PC-9 (cell line): Measurements from ENCODE around the gene CCDC33. TPM values are rescaled to one million over a fixed set of nuclear protein-coding genes. Genes with fewer than 3 reads are reported as not detected.
A peak's percentile ranks its signal among the peaks of the same experiment; 100 is the strongest.

Experiments
- BruUV-seq: library from RNA; stranded (reverse); fragments of 400-500 nt; replicated peaks from 2 replicates; lab custom pipeline; 2021; lab: Mats Ljungman, UMichigan
- CTCF ChIA-PET: fragments of 300-600 bp; sonication (Branson Sonifier 250); formaldehyde crosslinking; loops from one replicate; lab custom pipeline; 2022; ENCODE audit warnings: antibody characterized with exemption; lab: Charles Lee
- POLR2A ChIA-PET: fragments of 300-600 bp; sonication (Branson Sonifier 250); formaldehyde crosslinking; loops from one replicate; lab custom pipeline; 2022; ENCODE audit warnings: antibody characterized with exemption; ENCODE audit not compliant: unreplicated experiment; lab: Charles Lee
- DNase-seq, 2 experiments: peaks; one replicate each; pipeline versions ENCODE4 v3.0.0 to v3.0.0-alpha.2; 2015 to 2022; ENCODE audit warnings: mixed read lengths in 1 of 2
- H2AFZ ChIP-seq: fragments of 200-600 bp; sonication (generic); 2 replicates; pipeline ENCODE4 v1.8.1; 2017; ENCODE audit warnings: antibody characterized with exemption
- H3F3A ChIP-seq: fragments of 200-600 bp; sonication (generic); 2 replicates; pipeline ENCODE4 v1.8.1; 2017; ENCODE audit warnings: antibody characterized with exemption, mild to moderate bottlenecking, low read depth; ENCODE audit not compliant: insufficient read depth
- H3K27ac ChIP-seq: fragments of 200-600 bp; sonication (generic); 2 replicates; pipeline ENCODE4 v1.6.1; 2016; ENCODE audit warnings: mixed run types
- H3K27me3 ChIP-seq: fragments of 200-600 bp; sonication (generic); 2 replicates; pipeline ENCODE4 v1.6.1; 2016; ENCODE audit warnings: low read depth, mixed run types; ENCODE audit not compliant: insufficient read depth
- H3K36me3 ChIP-seq: fragments of 200-600 bp; sonication (generic); 2 replicates; pipeline ENCODE4 v1.6.1; 2016; ENCODE audit warnings: low read depth, mixed run types
- H3K4me1 ChIP-seq: fragments of 200-600 bp; sonication (generic); replicated peaks from 2 replicates; pipeline ENCODE4 v1.6.1; 2016; ENCODE audit warnings: mixed run types; ENCODE audit not compliant: insufficient read depth
- H3K4me2 ChIP-seq: fragments of 200-600 bp; sonication (generic); 2 replicates; pipeline ENCODE4 v1.6.1; 2017; ENCODE audit warnings: mixed run types
- H3K4me3 ChIP-seq: fragments of 200-600 bp; sonication (generic); 2 replicates; pipeline ENCODE4 v1.6.1; 2016; ENCODE audit warnings: mixed run types
- H3K79me2 ChIP-seq: fragments of 200-600 bp; sonication (generic); 2 replicates; pipeline ENCODE4 v1.6.1; 2017; ENCODE audit warnings: low read depth, mixed run types
- H3K9me2 ChIP-seq: fragments of 200-600 bp; sonication (generic); 2 replicates; pipeline ENCODE4 v1.8.1; 2017; ENCODE audit warnings: mild to moderate bottlenecking; ENCODE audit not compliant: insufficient read depth
- H3K9me3 ChIP-seq: fragments of 200-600 bp; sonication (generic); 2 replicates; pipeline ENCODE4 v1.8.1; 2016; ENCODE audit warnings: low read depth; ENCODE audit not compliant: insufficient read depth
- H4K20me1 ChIP-seq: fragments of 200-600 bp; sonication (generic); 2 replicates; pipeline ENCODE4 v1.8.1; 2017; ENCODE audit not compliant: insufficient read depth
- EZH2 ChIP-seq: fragments of 200-600 bp; sonication (generic); IDR thresholded peaks from 2 replicates; pipeline ENCODE4 v1.8.0; 2017; ENCODE audit warnings: antibody characterized with exemption, low read depth
- intact Hi-C: fragments of 100-400 bp; cut with micrococcal nuclease; formaldehyde crosslinking; loops from one replicate; pipeline ENCODE4 v1.10.0; 2022; ENCODE audit not compliant: unreplicated experiment
- total RNA-seq: library from RNA; stranded (reverse); gene quantifications from 2 replicates; pipeline ENCODE4 v1.2.3, GENCODE V29; 2021
- TF ChIP-seq, protein P1 (sequence below): fragments of 200-600 bp; sonication (generic); conservative IDR thresholded peaks from 2 replicates; pipeline ENCODE4 v1.6.1; 2017; ENCODE audit warnings: mixed run types, antibody characterized with exemption, mild to moderate bottlenecking, moderate library complexity

The CCDC33 gene
- total RNA-seq, 1 experiment from 2014 or later: 7.5 TPM

- H3K9me3 ChIP-seq: no peaks in the 10 kb centered on the region
- intact Hi-C loops: loop anchor here (1.0 to 5.0 kb wide), 6 partner anchors 26 to 111 kb away; partner anchors contain the start of gene ISLR2
- no peak for DNase-seq
- no peaks in the 10 kb centered on the region for H3K27me3 ChIP-seq
- no peak overlapping the region for H3K4me3 ChIP-seq
- POLR2A ChIA-PET: no interaction called here
- CTCF ChIA-PET: interaction anchor here (0.6 kb wide), 1 partner anchor 131 kb away, joined by 3 read pairs; no protein-coding TSS in a partner anchor
- TF ChIP-seq, protein P1, sequence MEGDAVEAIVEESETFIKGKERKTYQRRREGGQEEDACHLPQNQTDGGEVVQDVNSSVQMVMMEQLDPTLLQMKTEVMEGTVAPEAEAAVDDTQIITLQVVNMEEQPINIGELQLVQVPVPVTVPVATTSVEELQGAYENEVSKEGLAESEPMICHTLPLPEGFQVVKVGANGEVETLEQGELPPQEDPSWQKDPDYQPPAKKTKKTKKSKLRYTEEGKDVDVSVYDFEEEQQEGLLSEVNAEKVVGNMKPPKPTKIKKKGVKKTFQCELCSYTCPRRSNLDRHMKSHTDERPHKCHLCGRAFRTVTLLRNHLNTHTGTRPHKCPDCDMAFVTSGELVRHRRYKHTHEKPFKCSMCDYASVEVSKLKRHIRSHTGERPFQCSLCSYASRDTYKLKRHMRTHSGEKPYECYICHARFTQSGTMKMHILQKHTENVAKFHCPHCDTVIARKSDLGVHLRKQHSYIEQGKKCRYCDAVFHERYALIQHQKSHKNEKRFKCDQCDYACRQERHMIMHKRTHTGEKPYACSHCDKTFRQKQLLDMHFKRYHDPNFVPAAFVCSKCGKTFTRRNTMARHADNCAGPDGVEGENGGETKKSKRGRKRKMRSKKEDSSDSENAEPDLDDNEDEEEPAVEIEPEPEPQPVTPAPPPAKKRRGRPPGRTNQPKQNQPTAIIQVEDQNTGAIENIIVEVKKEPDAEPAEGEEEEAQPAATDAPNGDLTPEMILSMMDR: no peak
- no peak for TF ChIP-seq EZH2
- peak overlapping the region; percentile 63; the same call in 1 of the 2 replicates for H3K27ac ChIP-seq
- no peaks in the 10 kb centered on the region for H3K9me2 ChIP-seq
- BruUV-seq: no TSS peak
- H3K79me2 ChIP-seq: no peaks in the 10 kb centered on the region
- H3K36me3 ChIP-seq: no peaks in the 10 kb centered on the region
- peak overlapping the region; percentile 26; the same call in 1 of the 2 replicates for H3K4me2 ChIP-seq
- H3F3A ChIP-seq: peaks cover 28% of the 10 kb centered on the region
- no peaks in the 10 kb centered on the region for H4K20me1 ChIP-seq
- H3K4me1 ChIP-seq: peaks cover 58% of the 10 kb centered on the region
- no peak overlapping the region for H2AFZ ChIP-seq
Observed at GRCh38 chr15:74240897-74241614, 4.9 kb downstream of the CCDC33 start.

DNA sequence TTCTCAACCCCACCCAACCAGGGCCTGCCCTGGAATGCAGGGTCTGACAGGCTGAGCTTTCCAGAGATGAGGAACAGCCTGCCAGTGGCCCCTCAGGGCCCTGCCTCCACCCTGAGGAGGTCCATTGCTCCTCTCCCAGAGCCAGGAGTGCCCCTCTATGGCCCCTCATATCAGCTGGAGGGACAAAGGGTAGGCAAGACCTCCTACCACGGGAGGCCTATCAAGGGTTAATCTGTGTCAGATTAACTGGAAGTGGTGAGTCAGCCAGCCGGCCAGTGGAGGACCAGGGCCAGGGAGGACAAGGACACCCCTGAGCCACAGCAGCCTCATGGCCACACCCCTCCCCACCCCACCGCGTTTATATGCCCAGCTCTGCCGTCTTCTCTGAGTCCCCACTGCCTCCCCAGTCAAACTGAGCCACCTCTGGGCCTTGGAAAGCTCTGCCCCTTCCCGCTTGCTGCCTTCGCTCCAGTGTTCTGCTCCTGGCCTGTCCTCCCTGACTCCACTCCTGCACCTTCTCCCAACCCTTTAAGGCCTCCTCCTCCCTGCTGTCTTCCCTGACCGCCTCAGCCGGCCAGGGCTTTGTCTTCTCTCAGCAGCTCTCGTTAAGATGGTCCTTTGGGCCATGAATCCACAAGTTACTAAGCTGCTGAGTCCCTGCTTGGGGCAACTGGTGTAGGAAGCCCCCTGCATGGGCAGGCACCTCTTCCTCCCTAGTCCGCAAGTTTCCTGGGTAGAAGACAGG is 6.5 kb downstream of the CCDC33 start:
- Histone ChIP-seq H3K79me2 (no peaks in the 10 kb centered on the region), H3F3A (peaks cover 27% of the 10 kb centered on the region), H3K4me1 (peaks cover 48% of the 10 kb centered on the region), H3K36me3 (no peaks in the 10 kb centered on the region), H3K27ac (no peak overlapping the region), H3K27me3 (no peaks in the 10 kb centered on the region), H3K4me3 (no peak overlapping the region), H3K9me3 (no peaks in the 10 kb centered on the region), H4K20me1 (no peaks in the 10 kb centered on the region), H3K9me2 (no peaks in the 10 kb centered on the region), H3K4me2 (peak overlapping the region; percentile 57), H2AFZ (no peak overlapping the region)
- no peak for TF ChIP-seq EZH2
- TF ChIP-seq, protein P1: no peak
- TSS peak; percentile 19 for BruUV-seq
- intact Hi-C loops: loop anchor here (5.0 kb wide), 1 partner anchor 60 kb away; no protein-coding TSS in a partner anchor
- peak; percentile 40 to 71 for DNase-seq
- CTCF ChIA-PET: no interaction called here
- POLR2A ChIA-PET: interaction anchor here (0.8 kb wide), 1 partner anchor 36 kb away, joined by 3 read pairs; no protein-coding TSS in a partner anchor

DNA sequence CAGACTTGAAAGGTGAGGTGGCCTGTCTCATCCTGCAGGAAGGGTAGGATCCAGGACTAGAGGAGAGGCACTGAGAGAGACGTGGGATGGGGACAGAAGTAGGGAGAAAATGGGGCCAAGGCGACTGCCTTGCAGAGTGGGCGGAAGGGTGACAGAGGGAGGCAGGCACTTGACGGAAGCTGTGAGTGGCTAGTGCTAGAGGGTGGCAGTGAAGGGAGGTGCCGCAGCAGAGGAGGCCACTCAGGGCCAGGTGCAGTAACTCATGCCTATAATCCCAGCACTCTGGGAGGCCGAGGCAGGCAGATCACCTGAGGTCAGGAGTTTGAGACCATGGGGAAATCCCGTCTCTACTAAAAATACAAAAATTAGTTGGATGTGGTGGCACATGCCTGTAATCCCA is 7.3 kb downstream of the CCDC33 start:
- Histone ChIP-seq H3K9me2 (no peaks in the 10 kb centered on the region), H3K4me1 (peaks cover 48% of the 10 kb centered on the region), H3K27ac (no peak overlapping the region), H4K20me1 (no peaks in the 10 kb centered on the region), H3K4me3 (no peak overlapping the region), H3K79me2 (no peaks in the 10 kb centered on the region), H3K27me3 (no peaks in the 10 kb centered on the region), H3F3A (peaks cover 27% of the 10 kb centered on the region), H2AFZ (no peak overlapping the region), H3K9me3 (no peaks in the 10 kb centered on the region), H3K4me2 (no peak overlapping the region), H3K36me3 (no peaks in the 10 kb centered on the region)
- no peak for TF ChIP-seq EZH2
- TF ChIP-seq, protein P1: no peak
- no TSS peak for BruUV-seq
- intact Hi-C loops: loop anchor here (5.0 kb wide), 1 partner anchor 59 kb away; no protein-coding TSS in a partner anchor
- CTCF ChIA-PET: no interaction called here
- no peak for DNase-seq
- POLR2A ChIA-PET: no interaction called here
